Tibial nerve (tissue), 4 donors: ENCODE data around the gene ZCCHC2. TPM values are rescaled to one million over a fixed set of nuclear protein-coding genes. Genes with fewer than 3 reads are reported as not detected.
A peak's percentile ranks its signal among the peaks of the same experiment; 100 is the strongest.

ENCODE experiments used
- DNase-seq, 2 donors: peaks; one replicate each; pipeline ENCODE4 v3.0.0-alpha.2; 2019; ENCODE audit warnings: low spot score in 2 of 2
- H3K27ac ChIP-seq, 4 donors: fragments of 200-600 bp; sonication (generic) in 3 of 4; one replicate each; pipeline ENCODE4 v1.5.1; 2017 to 2019; ENCODE audit warnings: mild to moderate bottlenecking in 1 of 4
- H3K27me3 ChIP-seq, 2 donors: fragments of 200-600 bp; sonication (generic) in 1 of 2; one replicate each; pipeline versions ENCODE4 v1.5.1 to v1.6.0; 2017 to 2019
- H3K36me3 ChIP-seq, 3 donors: fragments of 200-600 bp; sonication (generic); one replicate each; pipeline ENCODE4 v1.5.1; 2018 to 2019
- H3K4me1 ChIP-seq, 4 donors: fragments of 200-600 bp; sonication (generic) in 3 of 4; one replicate each; pipeline ENCODE4 v1.5.1; 2017 to 2019
- H3K4me3 ChIP-seq, 4 donors: fragments of 200-600 bp; sonication (generic) in 3 of 4; one replicate each; pipeline ENCODE4 v1.5.1; 2017 to 2019; ENCODE audit warnings: mild to moderate bottlenecking in 1 of 4, moderate library complexity in 1 of 4
- H3K9me3 ChIP-seq, 4 donors: fragments of 200-600 bp; sonication (generic) in 3 of 4; one replicate each; pipeline ENCODE4 v1.5.1; 2017 to 2019
- CTCF ChIP-seq, 5 experiments: fragments of 200-600 bp in 3 of 5; fragments of 450-650 bp in 2 of 5; sonication (generic) in 3 of 5; IDR thresholded peaks; one replicate each; pipeline ENCODE4 v1.5.1; 2016 to 2019; ENCODE audit warnings: antibody characterized with exemption in 5 of 5, mild to moderate bottlenecking in 3 of 5, moderate library complexity in 2 of 5
- EP300 ChIP-seq, 2 donors: sonication (generic); formaldehyde crosslinking; IDR thresholded peaks; one replicate each; pipeline ENCODE4 v1.6.1; 2017; ENCODE audit warnings: antibody characterized with exemption in 2 of 2, mild to moderate bottlenecking in 1 of 2
- POLR2A ChIP-seq, 2 donors: fragments of 450-650 bp; IDR thresholded peaks; one replicate each; pipeline ENCODE4 v1.6.1; 2017; ENCODE audit warnings: antibody characterized with exemption in 2 of 2, mild to moderate bottlenecking in 2 of 2, moderate library complexity in 2 of 2
- WGBS, 2 donors: methylation state at CpG; one replicate each; pipeline ENCODE4 v1.1.5; 2018; 5-methylcytosine and 5-hydroxymethylcytosine counted together
- total RNA-seq, 4 donors: library from RNA; depleted of rRNA; stranded (reverse); fragments of >200 nt; gene quantifications; one replicate each; pipeline ENCODE4 v1.1.0, GENCODE V29; 2016

The ZCCHC2 gene
- total RNA-seq, 4 donors from 2014 or later: 32.4 to 49.4 (median 38.4) TPM

- TF ChIP-seq CTCF (IDR thresholded peaks at IDR 0.05) (no peak), EP300 (IDR thresholded peaks at IDR 0.05) (no peak), POLR2A (IDR thresholded peaks at IDR 0.05) (no peak)
- no peaks in the 10 kb centered on the region for H3K36me3 ChIP-seq
- WGBS, 2 donors: 0% methylated on average over 17 of the region's 62 CpGs; no CpG with 5 or more reads in 1 of the 2 donors
- H3K9me3 ChIP-seq: no peaks in the 10 kb centered on the region
- peak overlapping the region in 3 of 4 donors; percentile 79 to 93 (median 85) for H3K4me3 ChIP-seq
- peak overlapping the region; percentile 94 to 99 (median 95) for H3K27ac ChIP-seq
- H3K27me3 ChIP-seq: no peaks in the 10 kb centered on the region
- peaks cover 0 to 27% (median 14%) of the 10 kb centered on the region in 4 donors for H3K4me1 ChIP-seq
- no peak for DNase-seq
Measured at GRCh38 chr18:62523255-62523588, 397 bp downstream of the ZCCHC2 start.

- peak; percentile 15 to 22 for DNase-seq
- no peak for TF ChIP-seq EP300 (IDR thresholded peaks at IDR 0.05)
- TF ChIP-seq POLR2A (IDR thresholded peaks at IDR 0.05): no peak
- no peak for TF ChIP-seq CTCF (IDR thresholded peaks at IDR 0.05)
- Histone ChIP-seq H3K36me3 (no peaks in the 10 kb centered on the region), H3K4me3 (peak overlapping the region; percentile 75 to 93 (median 82)), H3K9me3 (no peaks in the 10 kb centered on the region), H3K27me3 (no peaks in the 10 kb centered on the region), H3K27ac (peak overlapping the region; percentile 94 to 99 (median 95)), H3K4me1 (peaks cover 0 to 27% (median 14%) of the 10 kb centered on the region in 4 donors)
- 0 to 1% methylated on average over 42 to 48 of the region's 100 CpGs for WGBS, 2 donors
Measured at GRCh38 chr18:62523631-62524439, 1.0 kb downstream of the ZCCHC2 start.

GRCh38 chr18:62524440-62525200 is 1.8 kb downstream of the ZCCHC2 start:
- Histone ChIP-seq H3K4me3 (peak overlapping the region; percentile 75 to 93 (median 82)), H3K4me1 (peaks cover 0 to 31% (median 15%) of the 10 kb centered on the region in 4 donors), H3K36me3 (no peaks in the 10 kb centered on the region), H3K9me3 (no peaks in the 10 kb centered on the region), H3K27ac (peak overlapping the region; percentile 94 to 99 (median 95)), H3K27me3 (no peaks in the 10 kb centered on the region)
- peak; percentile 22 to 25 for DNase-seq
- WGBS, 2 donors: 5 to 17% methylated on average over 16 to 48 of the region's 57 CpGs
- peak; percentile 27 to 40 for TF ChIP-seq POLR2A (IDR thresholded peaks at IDR 0.05)
- TF ChIP-seq CTCF (IDR thresholded peaks at IDR 0.05): no peak
- TF ChIP-seq EP300 (IDR thresholded peaks at IDR 0.05): peak in 1 of 2 donors; percentile 60

GRCh38 chr18:62525608-62526007 is 2.8 kb downstream of the ZCCHC2 start:
- DNase-seq: no peak
- no peaks in the 10 kb centered on the region for H3K9me3 ChIP-seq
- 71 to 81% methylated on average over 9 of the region's 9 CpGs for WGBS, 2 donors
- peak overlapping the region; percentile 75 to 94 (median 86) for H3K4me3 ChIP-seq
- TF ChIP-seq EP300 (IDR thresholded peaks at IDR 0.05) (no peak), CTCF (IDR thresholded peaks at IDR 0.05) (no peak), POLR2A (IDR thresholded peaks at IDR 0.05) (no peak)
- no peaks in the 10 kb centered on the region for H3K36me3 ChIP-seq
- peaks cover 0 to 41% (median 21%) of the 10 kb centered on the region in 4 donors for H3K4me1 ChIP-seq
- H3K27ac ChIP-seq: peak overlapping the region; percentile 94 to 99 (median 95)
- H3K27me3 ChIP-seq: no peaks in the 10 kb centered on the region
